Tibial nerve (tissue), 4 donors: ENCODE results near the gene UGGT2. TPM values are rescaled to one million over a fixed set of nuclear protein-coding genes. Genes with fewer than 3 reads are reported as not detected.

Experiments
- DNase-seq, 2 donors: peaks; one replicate each; pipeline ENCODE4 v3.0.0-alpha.2; 2019; ENCODE audit warnings: low spot score in 2 of 2
- H3K27ac ChIP-seq, 4 donors: fragments of 200-600 bp; sonication (generic) in 3 of 4; one replicate each; pipeline ENCODE4 v1.5.1; 2017 to 2019; ENCODE audit warnings: mild to moderate bottlenecking in 1 of 4
- H3K27me3 ChIP-seq, 2 donors: fragments of 200-600 bp; sonication (generic) in 1 of 2; one replicate each; pipeline versions ENCODE4 v1.5.1 to v1.6.0; 2017 to 2019
- H3K36me3 ChIP-seq, 3 donors: fragments of 200-600 bp; sonication (generic); one replicate each; pipeline ENCODE4 v1.5.1; 2018 to 2019
- H3K4me1 ChIP-seq, 4 donors: fragments of 200-600 bp; sonication (generic) in 3 of 4; one replicate each; pipeline ENCODE4 v1.5.1; 2017 to 2019
- H3K4me3 ChIP-seq, 4 donors: fragments of 200-600 bp; sonication (generic) in 3 of 4; one replicate each; pipeline ENCODE4 v1.5.1; 2017 to 2019; ENCODE audit warnings: mild to moderate bottlenecking in 1 of 4, moderate library complexity in 1 of 4
- H3K9me3 ChIP-seq, 4 donors: fragments of 200-600 bp; sonication (generic) in 3 of 4; one replicate each; pipeline ENCODE4 v1.5.1; 2017 to 2019
- CTCF ChIP-seq, 5 experiments: fragments of 200-600 bp in 3 of 5; fragments of 450-650 bp in 2 of 5; sonication (generic) in 3 of 5; IDR thresholded peaks; one replicate each; pipeline ENCODE4 v1.5.1; 2016 to 2019; ENCODE audit warnings: antibody characterized with exemption in 5 of 5, mild to moderate bottlenecking in 3 of 5, moderate library complexity in 2 of 5
- EP300 ChIP-seq, 2 donors: sonication (generic); formaldehyde crosslinking; IDR thresholded peaks; one replicate each; pipeline ENCODE4 v1.6.1; 2017; ENCODE audit warnings: antibody characterized with exemption in 2 of 2, mild to moderate bottlenecking in 1 of 2
- POLR2A ChIP-seq, 2 donors: fragments of 450-650 bp; IDR thresholded peaks; one replicate each; pipeline ENCODE4 v1.6.1; 2017; ENCODE audit warnings: antibody characterized with exemption in 2 of 2, mild to moderate bottlenecking in 2 of 2, moderate library complexity in 2 of 2
- WGBS, 2 donors: methylation state at CpG; one replicate each; pipeline ENCODE4 v1.1.5; 2018; 5-methylcytosine and 5-hydroxymethylcytosine counted together
- total RNA-seq, 4 donors: library from RNA; depleted of rRNA; stranded (reverse); fragments of >200 nt; gene quantifications; one replicate each; pipeline ENCODE4 v1.1.0, GENCODE V29; 2016

Gene UGGT2
- total RNA-seq, 4 donors from 2014 or later, result 47.7 to 62.4 (median 61.0) TPM

DNA sequence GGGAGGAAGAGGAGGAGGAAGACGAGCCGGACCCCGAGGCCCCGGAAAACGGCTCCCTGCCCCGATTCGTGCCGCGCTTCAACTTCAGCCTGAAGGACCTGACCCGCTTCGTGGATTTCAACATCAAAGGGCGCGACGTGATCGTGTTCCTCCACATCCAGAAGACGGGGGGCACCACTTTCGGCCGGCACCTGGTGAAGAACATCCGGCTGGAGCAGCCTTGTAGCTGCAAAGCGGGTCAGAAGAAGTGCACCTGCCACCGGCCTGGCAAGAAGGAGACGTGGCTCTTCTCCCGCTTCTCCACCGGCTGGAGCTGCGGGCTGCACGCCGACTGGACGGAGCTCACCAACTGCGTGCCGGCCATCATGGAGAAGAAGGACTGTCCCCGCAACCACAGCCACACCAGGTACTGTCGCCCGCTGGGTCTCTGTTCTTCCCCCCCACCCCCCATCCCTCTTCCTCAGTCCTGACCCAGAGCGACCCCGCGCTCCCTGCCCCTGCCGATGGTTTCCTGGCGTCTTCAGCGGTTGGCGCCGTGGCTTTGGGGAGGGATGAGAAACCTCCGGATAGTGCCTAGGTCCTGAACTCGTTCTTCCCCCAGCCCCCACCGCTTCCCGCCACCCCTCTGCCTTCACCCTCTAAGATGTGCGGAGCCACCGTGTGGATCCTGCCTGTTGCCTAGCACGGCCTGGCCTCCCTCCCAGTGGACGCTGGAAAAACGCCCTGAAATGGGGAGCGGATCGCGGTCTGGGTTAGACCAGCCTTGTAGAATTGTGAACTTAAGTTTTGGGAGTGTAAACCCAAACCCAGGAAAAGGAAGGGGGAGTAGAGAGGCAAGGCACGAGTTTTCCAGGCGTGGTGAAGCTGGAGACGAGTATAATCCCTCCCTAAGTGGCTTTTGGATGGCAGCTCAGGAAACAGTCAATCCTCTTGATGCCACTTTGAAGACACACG lies 38.2 kb upstream of the UGGT2 start:
- WGBS, 2 donors, result 3 to 6% methylated on average over 41 to 46 of the region's 57 CpGs
- TF ChIP-seq CTCF (IDR thresholded peaks at IDR 0.05) (no peak), POLR2A (IDR thresholded peaks at IDR 0.05) (no peak), EP300 (IDR thresholded peaks at IDR 0.05) (no peak)
- DNase-seq, result no peak
- no peaks in the 10 kb centered on the region for H3K9me3 ChIP-seq
- H3K4me3 ChIP-seq, result peak overlapping the region in 3 of 4 donors; percentile 26 to 55 (median 31)
- no peaks in the 10 kb centered on the region for H3K36me3 ChIP-seq
- H3K27ac ChIP-seq, result no peak overlapping the region
- H3K27me3 ChIP-seq, result peaks cover 0 to 74% of the 10 kb centered on the region in 2 donors
- peaks cover 0 to 25% (median 3%) of the 10 kb centered on the region in 4 donors for H3K4me1 ChIP-seq

DNA sequence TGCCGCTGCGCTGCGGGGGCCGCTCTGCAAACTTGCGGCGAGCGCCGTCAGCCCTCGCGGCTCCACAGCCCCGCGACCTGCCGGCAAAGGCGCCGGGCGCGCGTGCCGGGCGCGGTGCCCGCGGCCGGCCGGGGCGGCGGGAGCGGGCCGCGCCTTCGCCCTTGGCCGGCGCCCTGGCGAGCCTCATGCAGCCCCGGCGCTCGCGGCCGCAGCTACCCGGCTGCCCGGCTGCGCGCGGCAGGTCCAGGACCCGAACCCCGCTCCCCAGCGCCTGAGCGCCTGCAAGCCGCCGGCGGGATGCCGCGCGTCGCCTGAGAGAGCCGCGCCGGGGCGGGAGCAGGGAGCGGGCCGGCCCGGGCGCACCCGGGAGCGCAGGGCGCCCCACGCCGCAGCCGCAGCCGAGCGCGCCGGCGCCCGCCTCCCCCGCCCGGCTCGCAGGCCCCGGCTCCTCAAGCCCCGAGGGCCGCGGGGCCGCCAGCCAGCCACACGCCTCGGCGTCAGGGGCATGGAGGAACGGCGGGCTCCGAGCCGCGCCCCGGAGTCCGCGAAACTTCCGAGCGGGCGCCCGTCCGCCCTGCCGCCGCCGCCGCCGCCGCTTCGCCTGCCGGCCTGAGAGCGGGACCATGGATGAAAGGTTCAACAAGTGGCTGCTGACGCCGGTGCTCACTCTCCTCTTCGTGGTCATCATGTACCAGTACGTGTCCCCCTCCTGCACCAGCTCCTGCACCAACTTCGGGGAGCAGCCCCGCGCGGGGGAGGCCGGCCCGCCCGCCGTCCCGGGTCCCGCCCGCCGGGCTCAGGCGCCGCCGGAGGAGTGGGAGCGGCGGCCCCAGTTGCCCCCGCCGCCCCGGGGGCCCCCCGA lies 37.3 kb upstream of the UGGT2 start:
- H3K4me1 ChIP-seq, result peaks cover 0 to 25% (median 3%) of the 10 kb centered on the region in 4 donors
- peak overlapping the region in 3 of 4 donors; percentile 26 to 55 (median 37) for H3K4me3 ChIP-seq
- no peaks in the 10 kb centered on the region for H3K36me3 ChIP-seq
- TF ChIP-seq CTCF (IDR thresholded peaks at IDR 0.05) (no peak), EP300 (IDR thresholded peaks at IDR 0.05) (no peak), POLR2A (IDR thresholded peaks at IDR 0.05) (no peak)
- 0% methylated on average over 10 to 46 of the region's 133 CpGs for WGBS, 2 donors
- H3K27me3 ChIP-seq, result peaks cover 0 to 74% of the 10 kb centered on the region in 2 donors
- H3K9me3 ChIP-seq, result no peaks in the 10 kb centered on the region
- no peak for DNase-seq
- no peak overlapping the region for H3K27ac ChIP-seq

- H3K27me3 ChIP-seq, result peaks cover 0 to 70% of the 10 kb centered on the region in 2 donors
- 3% methylated on average over 8 to 30 of the region's 35 CpGs for WGBS, 2 donors
- H3K4me1 ChIP-seq, result peaks cover 0 to 25% (median 3%) of the 10 kb centered on the region in 4 donors
- H3K4me3 ChIP-seq, result peak within 1 kb of the TSS in 3 of 4 donors; percentile 26 to 55 (median 37)
- no peaks in the 10 kb centered on the region for H3K36me3 ChIP-seq
- H3K9me3 ChIP-seq, result no peaks in the 10 kb centered on the region
- TF ChIP-seq POLR2A (IDR thresholded peaks at IDR 0.05), result no peak
- no peak for TF ChIP-seq CTCF (IDR thresholded peaks at IDR 0.05)
- TF ChIP-seq EP300 (IDR thresholded peaks at IDR 0.05), result no peak
- no peak for DNase-seq
- no peak within 1 kb of the TSS for H3K27ac ChIP-seq
Measured at GRCh38 chr13:96089749-96090239, 36.6 kb upstream of the UGGT2 start, which contains the start of gene HS6ST3. TSS of gene HS6ST3 (plus strand) at chr13:96090107.

GRCh38 chr13:96089139-96089538 lies 35.9 kb upstream of the UGGT2 start:
- TF ChIP-seq POLR2A (IDR thresholded peaks at IDR 0.05) (no peak), EP300 (IDR thresholded peaks at IDR 0.05) (no peak), CTCF (IDR thresholded peaks at IDR 0.05) (no peak)
- no peak overlapping the region for H3K4me3 ChIP-seq

More at GRCh38 chr13:96089139-96089538, 35.9 kb upstream of the UGGT2 start:
- WGBS, 2 donors, result 67 to 74% methylated on average over 4 of the region's 4 CpGs
- no peaks in the 10 kb centered on the region for H3K36me3 ChIP-seq
- peaks cover 0 to 25% (median 3%) of the 10 kb centered on the region in 4 donors for H3K4me1 ChIP-seq
- H3K27ac ChIP-seq, result no peak overlapping the region
- peaks cover 0 to 63% of the 10 kb centered on the region in 2 donors for H3K27me3 ChIP-seq
- no peak for DNase-seq
- no peaks in the 10 kb centered on the region for H3K9me3 ChIP-seq
